Measurements from ENCODE around the gene KCTD5. TPM values are rescaled to one million over a fixed set of nuclear protein-coding genes. Genes with fewer than 3 reads are reported as not detected.
"Not testable (repeated sequence)": the region's sequence is repeated elsewhere in the genome, so short reads cannot be mapped to it uniquely, and the experiment has no call there.

Gene KCTD5
- total RNA-seq, 1 donor from 2014 or later = 55.4 TPM

DNA sequence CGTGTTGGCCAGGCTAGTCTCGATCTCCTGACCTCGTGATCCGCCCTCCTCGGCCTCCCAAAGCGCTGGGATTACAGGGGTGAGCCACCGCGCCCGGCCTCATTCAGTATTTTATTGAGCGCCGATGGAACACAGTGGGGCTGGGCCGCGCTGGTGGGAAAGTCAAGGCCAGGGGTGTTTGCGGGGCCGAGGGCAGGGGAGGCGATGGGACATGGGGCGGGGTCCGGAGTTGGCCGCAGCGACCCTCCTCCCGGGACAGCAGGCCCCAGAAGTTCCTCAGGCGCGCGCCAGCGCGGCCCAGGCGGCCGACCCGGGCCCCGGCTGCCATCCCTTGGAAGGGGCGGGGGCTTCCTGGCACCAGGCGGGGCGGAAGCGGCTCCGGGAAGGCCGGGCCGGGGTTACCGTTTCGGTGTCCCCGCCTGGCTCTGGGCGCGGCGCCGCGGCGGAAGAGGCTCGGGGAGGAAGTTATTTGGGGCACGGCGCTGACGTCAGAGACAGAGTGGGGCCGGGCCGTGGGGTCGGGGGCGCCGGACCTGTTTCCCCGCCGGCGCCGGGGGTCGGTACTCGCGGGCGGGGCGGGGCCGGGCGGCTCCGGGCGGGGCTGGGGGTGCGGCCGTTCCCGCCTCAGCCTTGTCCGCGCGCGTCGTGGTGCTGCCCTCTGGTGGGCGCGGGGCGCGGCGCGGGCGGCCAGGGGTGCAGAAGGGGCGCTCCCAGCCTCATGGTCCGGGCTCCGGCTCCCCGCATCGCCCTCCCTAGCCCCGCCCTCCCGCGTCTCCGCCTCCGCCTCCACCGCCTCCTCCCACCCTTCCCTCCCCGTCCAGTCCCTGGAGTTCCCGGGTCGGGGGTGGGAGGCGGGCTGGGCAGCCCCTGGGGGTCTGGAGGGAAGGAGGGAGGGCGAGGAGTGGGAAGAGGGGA lies 38.7 kb downstream of the KCTD5 start:
- H2AFZ ChIP-seq (ENCODE audit: low read depth, low read length) = peak overlapping the region; percentile 63
- H3K27me3 ChIP-seq (ENCODE audit: insufficient read depth, low read length) = no peaks in the 10 kb centered on the region
- H3K4me1 Mint-ChIP-seq (ENCODE audit: low read depth, unreplicated experiment) = no peaks in the 10 kb centered on the region
- H3K27ac ChIP-seq (ENCODE audit: low read depth, low read length) = no peak overlapping the region
- H3K9ac ChIP-seq (ENCODE audit: low read length) = peak overlapping the region; percentile 80
- DNase-seq (ENCODE audit: low read depth) (peak; percentile 51), FAIRE-seq (no peak)
- peak overlapping the region; percentile 88 for H3K4me2 ChIP-seq (ENCODE audit: low read length)
- no peaks in the 10 kb centered on the region for H3K36me3 ChIP-seq (ENCODE audit: insufficient read depth, low read length)
- H3K9me3 ChIP-seq (ENCODE audit: insufficient read depth, low read depth, low read length) = no peaks in the 10 kb centered on the region
- no peaks in the 10 kb centered on the region for H3K36me3 Mint-ChIP-seq (ENCODE audit: low read depth, unreplicated experiment)
- TF ChIP-seq, protein P1, sequence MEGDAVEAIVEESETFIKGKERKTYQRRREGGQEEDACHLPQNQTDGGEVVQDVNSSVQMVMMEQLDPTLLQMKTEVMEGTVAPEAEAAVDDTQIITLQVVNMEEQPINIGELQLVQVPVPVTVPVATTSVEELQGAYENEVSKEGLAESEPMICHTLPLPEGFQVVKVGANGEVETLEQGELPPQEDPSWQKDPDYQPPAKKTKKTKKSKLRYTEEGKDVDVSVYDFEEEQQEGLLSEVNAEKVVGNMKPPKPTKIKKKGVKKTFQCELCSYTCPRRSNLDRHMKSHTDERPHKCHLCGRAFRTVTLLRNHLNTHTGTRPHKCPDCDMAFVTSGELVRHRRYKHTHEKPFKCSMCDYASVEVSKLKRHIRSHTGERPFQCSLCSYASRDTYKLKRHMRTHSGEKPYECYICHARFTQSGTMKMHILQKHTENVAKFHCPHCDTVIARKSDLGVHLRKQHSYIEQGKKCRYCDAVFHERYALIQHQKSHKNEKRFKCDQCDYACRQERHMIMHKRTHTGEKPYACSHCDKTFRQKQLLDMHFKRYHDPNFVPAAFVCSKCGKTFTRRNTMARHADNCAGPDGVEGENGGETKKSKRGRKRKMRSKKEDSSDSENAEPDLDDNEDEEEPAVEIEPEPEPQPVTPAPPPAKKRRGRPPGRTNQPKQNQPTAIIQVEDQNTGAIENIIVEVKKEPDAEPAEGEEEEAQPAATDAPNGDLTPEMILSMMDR (IDR thresholded peaks at IDR 0.05; ENCODE audit: insufficient read depth, low read depth, low read length) = no peak
- no peak for TF ChIP-seq EZH2 (IDR thresholded peaks at IDR 0.05; ENCODE audit: insufficient read depth, low read length)
- no peaks in the 10 kb centered on the region for H3K9me3 Mint-ChIP-seq (ENCODE audit: unreplicated experiment)
- peak overlapping the region; percentile 84 for H3K4me3 Mint-ChIP-seq (ENCODE audit: unreplicated experiment)
- H3K27ac Mint-ChIP-seq (ENCODE audit: unreplicated experiment) = peak overlapping the region; percentile 66
- H4K20me1 ChIP-seq (ENCODE audit: insufficient read depth, low read length) = peaks cover 4% of the 10 kb centered on the region
- H3K4me3 ChIP-seq (ENCODE audit: insufficient read depth, low read depth, low read length) = peak overlapping the region; percentile 58
- H3K4me1 ChIP-seq (ENCODE audit: insufficient read depth, low read length) = peaks cover 3% of the 10 kb centered on the region
- H3K27me3 Mint-ChIP-seq (ENCODE audit: low read depth, unreplicated experiment) = peaks cover 10% of the 10 kb centered on the region
- H3K79me2 ChIP-seq (ENCODE audit: insufficient read depth, low read length) = no peaks in the 10 kb centered on the region

DNA sequence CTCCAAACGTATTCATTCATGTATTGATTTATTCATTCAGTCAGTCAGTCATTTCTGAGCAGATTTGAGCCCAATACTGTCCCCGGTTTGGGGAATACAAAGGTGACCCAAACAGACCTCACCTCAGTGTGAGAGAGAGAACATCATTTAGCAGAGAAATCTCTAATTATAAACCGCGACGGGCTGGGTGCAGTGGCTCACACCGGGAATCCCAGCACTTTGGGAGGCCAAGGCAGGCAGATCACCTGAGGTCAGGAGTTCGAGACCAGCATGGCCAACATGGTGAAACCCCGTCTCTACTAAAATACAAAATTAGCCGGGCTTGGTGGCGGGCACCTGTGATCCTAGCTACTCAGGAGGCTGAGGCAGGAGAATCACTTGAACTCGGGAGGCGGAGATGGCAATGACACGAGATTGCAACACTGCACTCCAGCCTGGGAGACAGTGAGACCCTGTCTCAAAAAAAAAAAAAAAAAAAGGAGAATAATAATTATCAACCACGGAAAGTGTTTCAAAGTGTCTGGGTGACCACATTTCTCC lies 39.4 kb downstream of the KCTD5 start:
- not testable (repeated sequence) for H3K27me3 Mint-ChIP-seq (ENCODE audit: low read depth, unreplicated experiment); FAIRE-seq; H3K9me3 ChIP-seq (ENCODE audit: insufficient read depth, low read depth, low read length); H3K4me1 ChIP-seq (ENCODE audit: insufficient read depth, low read length); H3K4me1 Mint-ChIP-seq (ENCODE audit: low read depth, unreplicated experiment); H3K36me3 Mint-ChIP-seq (ENCODE audit: low read depth, unreplicated experiment); H4K20me1 ChIP-seq (ENCODE audit: insufficient read depth, low read length); H3K27me3 ChIP-seq (ENCODE audit: insufficient read depth, low read length); H3K27ac ChIP-seq (ENCODE audit: low read depth, low read length); DNase-seq (ENCODE audit: low read depth); H3K36me3 ChIP-seq (ENCODE audit: insufficient read depth, low read length); H3K79me2 ChIP-seq (ENCODE audit: insufficient read depth, low read length); H3K9me3 Mint-ChIP-seq (ENCODE audit: unreplicated experiment)
- Mint-ChIP-seq H3K4me3 (ENCODE audit: unreplicated experiment) (peak overlapping the region; percentile 66), H3K27ac (ENCODE audit: unreplicated experiment) (peak overlapping the region; percentile 12)
- Histone ChIP-seq H3K4me2 (ENCODE audit: low read length) (peak overlapping the region; percentile 88), H3K4me3 (ENCODE audit: insufficient read depth, low read depth, low read length) (peak overlapping the region; percentile 22), H2AFZ (ENCODE audit: low read depth, low read length) (peak overlapping the region; percentile 12), H3K9ac (ENCODE audit: low read length) (peak overlapping the region; percentile 53)

DNA sequence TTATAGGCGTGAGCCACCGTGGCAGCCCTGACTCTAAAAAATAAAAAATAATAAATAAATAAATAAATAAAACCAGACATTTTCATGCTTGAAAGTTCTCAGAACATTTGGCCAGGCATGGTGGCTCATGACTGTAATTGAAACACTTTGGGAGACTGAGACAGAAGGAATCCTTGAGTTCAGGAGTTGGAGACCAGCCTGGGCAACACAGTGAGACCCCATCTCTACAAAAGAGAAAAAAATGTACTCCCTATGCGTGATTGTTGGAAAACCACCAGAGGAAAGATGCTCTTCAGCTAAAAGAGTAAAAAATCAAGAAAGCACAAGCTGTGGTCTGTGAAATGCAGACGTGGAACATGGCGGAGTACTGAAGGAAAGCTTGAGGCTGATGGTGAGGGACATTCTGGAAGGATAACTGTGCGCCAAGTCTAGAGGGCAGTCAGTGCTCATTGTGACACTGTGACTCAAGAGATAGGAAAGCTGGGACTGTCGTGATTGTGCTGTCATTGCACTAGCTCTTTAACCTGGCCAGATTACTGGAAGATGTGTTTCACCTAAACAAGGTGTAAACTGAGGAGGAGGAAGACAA lies 41.9 kb downstream of the KCTD5 start:
- H3K9me3 ChIP-seq (ENCODE audit: insufficient read depth, low read depth, low read length) = no peaks in the 10 kb centered on the region
- no peaks in the 10 kb centered on the region for H3K36me3 Mint-ChIP-seq (ENCODE audit: low read depth, unreplicated experiment)
- no peak overlapping the region for H3K27ac Mint-ChIP-seq (ENCODE audit: unreplicated experiment)
- H3K4me1 ChIP-seq (ENCODE audit: insufficient read depth, low read length) = peaks cover 3% of the 10 kb centered on the region
- no peak overlapping the region for H3K4me3 ChIP-seq (ENCODE audit: insufficient read depth, low read depth, low read length)
- H3K79me2 ChIP-seq (ENCODE audit: insufficient read depth, low read length) = no peaks in the 10 kb centered on the region
- no peak overlapping the region for H3K4me2 ChIP-seq (ENCODE audit: low read length)
- TF ChIP-seq, protein P1 (IDR thresholded peaks at IDR 0.05; ENCODE audit: insufficient read depth, low read depth, low read length) = no peak
- no peak for TF ChIP-seq EZH2 (IDR thresholded peaks at IDR 0.05; ENCODE audit: insufficient read depth, low read length)
- no peaks in the 10 kb centered on the region for H3K9me3 Mint-ChIP-seq (ENCODE audit: unreplicated experiment)
- no peak overlapping the region for H3K4me3 Mint-ChIP-seq (ENCODE audit: unreplicated experiment)
- no peak overlapping the region for H3K27ac ChIP-seq (ENCODE audit: low read depth, low read length)
- H3K9ac ChIP-seq (ENCODE audit: low read length) = no peak overlapping the region
- no peak overlapping the region for H2AFZ ChIP-seq (ENCODE audit: low read depth, low read length)
- no peaks in the 10 kb centered on the region for H3K4me1 Mint-ChIP-seq (ENCODE audit: low read depth, unreplicated experiment)
- H3K27me3 ChIP-seq (ENCODE audit: insufficient read depth, low read length) = no peaks in the 10 kb centered on the region
- no peaks in the 10 kb centered on the region for H4K20me1 ChIP-seq (ENCODE audit: insufficient read depth, low read length)
- FAIRE-seq = no peak
- no peak for DNase-seq (ENCODE audit: low read depth)
- H3K36me3 ChIP-seq (ENCODE audit: insufficient read depth, low read length) = no peaks in the 10 kb centered on the region
- peaks cover 10% of the 10 kb centered on the region for H3K27me3 Mint-ChIP-seq (ENCODE audit: low read depth, unreplicated experiment)
